ENCODE data around the gene IFT88.
"Not testable (repeated sequence)": the region's sequence is repeated elsewhere in the genome, so short reads cannot be mapped to it uniquely, and the experiment has no call there.

IFT88 gene

DNA sequence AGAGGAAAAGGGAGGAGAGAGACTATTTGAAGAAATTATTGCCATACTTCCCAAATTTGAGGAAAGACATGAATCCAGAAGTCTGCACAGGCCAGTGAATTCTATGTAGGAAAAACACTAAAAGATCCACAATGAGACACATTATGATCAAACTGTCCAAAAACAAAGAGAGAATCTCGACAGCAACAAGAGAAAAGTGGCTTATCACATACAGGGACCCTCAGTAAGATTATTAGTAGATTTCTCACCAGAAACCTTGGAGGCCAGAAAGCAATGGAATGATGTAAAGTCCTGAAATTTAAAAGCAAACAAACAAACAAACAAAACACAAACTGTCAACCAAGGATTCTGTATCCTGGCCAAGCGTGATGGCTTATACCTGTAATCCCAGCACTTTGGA, 80.8 kb downstream of the IFT88 start:
- no peak for DNase-seq

DNA sequence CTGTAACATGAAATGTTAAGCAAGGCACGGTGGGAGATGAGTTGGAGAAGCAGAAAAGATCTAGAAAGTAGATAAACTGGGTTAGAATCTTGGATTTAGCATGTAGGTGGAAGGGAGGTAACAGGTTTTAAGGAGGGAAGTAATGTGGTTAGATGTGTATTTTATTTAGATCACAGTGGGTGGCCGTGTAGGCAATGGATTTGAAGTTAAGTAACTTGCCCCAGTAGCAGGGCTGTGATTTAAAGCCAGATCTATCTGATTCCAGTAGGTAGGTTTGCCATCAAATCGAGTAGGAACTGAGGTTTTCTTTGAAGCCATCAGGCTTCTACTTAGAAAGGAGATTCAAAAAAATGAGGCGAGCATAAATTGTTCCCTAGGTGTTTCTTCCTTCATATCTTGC, 86.0 kb downstream of the IFT88 start:
- DNase-seq = no peak

DNA sequence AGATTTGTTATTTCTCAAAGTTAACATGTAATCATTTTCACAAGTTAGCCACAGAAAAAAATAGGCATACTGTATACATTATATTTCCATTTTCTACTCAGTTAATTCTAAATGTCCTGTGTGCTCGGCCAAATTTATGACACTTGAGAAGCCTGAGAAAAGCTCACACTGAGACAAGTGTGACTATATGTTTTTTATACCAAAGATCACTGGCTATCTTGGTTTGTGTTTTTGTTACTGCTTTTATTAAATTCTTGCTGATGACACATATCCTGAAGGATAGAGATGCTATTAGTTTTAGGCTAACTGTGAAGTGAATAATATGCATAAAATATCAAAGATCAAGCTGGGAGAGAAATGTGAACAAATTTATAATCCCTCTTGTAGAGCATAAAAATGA, 87.2 kb downstream of the IFT88 start:
- no peak for DNase-seq

DNA sequence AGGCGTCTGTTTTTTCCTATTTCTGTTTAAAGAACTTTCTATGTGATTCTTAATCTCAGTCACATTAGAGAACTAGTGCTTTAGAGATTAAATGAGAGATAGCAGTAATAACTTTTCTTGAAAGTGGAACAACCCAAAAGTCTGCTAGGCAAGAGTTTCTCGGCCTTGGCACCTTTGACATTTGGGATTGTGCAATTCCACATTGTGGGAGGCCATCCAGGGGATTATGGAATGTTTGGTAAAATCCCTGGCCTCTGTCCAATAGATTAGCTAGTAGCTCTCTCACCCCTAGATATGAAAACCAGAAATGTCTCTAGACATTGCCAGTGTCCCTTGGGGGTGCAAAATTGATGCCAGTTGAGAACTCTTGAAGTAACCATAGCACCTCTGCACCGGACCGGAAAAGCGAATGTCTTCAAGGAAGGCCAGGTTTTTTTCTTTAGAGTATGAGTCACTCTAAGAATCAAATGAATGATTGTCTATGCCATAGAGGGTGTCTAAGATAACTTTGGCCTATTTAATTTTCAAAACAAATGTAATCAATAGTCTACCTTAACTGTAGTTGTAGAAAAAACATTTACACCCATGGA, 91.6 kb downstream of the IFT88 start:
- no peak for DNase-seq

DNA sequence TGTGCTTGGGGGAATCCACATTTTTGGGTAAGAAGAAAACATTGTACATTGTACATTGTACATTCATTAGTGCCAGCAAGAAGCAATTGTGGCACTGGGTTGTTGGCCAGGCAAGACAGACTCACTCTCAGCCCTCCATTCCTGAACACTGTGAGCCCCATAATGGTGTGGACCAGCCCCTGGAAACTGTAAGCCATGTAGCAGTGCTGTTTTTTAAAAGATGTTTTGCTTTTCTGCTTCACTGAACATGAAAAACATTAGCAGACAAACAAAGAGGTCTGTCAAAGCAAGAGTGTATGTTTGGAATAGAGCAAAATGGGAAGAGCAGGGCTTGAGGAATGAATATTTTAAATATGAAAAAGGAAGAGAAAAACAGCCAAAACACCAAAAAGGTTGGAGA, 97.4 kb downstream of the IFT88 start:
- no peak for DNase-seq

DNA sequence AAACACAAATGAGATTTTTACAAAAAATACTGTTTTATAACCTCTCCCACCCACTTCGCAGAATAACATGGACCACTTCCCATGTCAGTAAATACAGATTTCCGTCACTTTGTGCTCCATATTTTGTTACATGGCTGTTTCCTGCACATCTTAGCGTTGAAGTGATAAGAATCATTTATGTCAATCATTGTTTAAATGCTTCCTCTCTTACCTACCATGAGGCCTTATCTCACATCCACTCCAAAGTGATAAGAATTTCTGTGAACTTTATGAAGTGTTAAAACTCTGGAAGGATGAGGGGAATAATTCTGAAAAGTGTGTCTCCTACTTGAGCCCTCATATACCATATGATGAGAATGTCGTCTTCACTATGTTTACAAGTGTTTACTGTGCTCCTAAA, 100.0 kb downstream of the IFT88 start:
- no peak for DNase-seq

DNA sequence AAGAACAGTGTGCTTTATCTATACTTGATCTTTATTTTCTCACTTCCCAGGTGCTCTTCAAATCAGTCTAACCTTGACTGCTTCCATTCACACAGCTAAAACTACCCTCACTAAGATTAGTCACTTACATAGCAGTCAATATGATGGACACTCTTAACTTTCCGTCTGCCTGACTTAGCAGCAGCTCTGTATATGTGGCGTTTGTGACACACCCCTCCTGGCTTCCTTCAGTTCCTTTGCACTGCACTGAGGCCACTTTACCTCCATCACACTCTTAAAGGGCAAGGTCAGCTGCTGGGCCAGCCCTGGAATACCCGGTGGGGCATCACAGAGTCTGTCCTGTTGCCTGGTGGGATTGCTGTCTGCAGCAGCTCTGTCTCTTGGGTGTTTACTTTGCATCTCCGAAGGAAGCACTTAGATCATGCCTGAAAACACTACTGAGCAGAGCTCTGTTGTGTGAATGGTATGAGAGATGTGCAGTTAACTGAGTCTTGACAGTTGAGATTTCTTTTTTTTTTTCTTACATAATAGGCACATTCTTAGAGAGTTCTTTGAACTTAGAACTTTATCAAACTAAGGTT, 101.0 kb downstream of the IFT88 start:
- no peak for DNase-seq

DNA sequence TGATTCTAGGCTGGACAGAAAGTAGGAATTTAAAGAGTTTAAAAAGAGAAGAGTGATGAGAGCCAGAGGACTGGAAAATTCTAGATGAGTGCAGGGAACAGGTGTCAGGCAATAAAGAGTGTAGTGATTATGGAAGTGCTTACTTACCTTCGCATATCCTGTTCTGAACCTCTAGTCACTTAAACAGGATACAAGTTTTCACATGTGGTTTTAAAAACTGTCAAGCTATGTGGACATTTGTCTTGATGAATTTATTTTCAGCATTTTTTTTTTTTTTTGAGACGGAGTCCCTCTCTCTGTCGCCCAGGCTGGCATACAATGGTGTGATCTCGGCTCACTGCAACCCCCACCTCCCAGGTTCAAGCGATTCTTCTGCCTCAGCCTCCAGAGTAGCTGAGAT, 102.2 kb downstream of the IFT88 start:
- no peak for DNase-seq

DNA sequence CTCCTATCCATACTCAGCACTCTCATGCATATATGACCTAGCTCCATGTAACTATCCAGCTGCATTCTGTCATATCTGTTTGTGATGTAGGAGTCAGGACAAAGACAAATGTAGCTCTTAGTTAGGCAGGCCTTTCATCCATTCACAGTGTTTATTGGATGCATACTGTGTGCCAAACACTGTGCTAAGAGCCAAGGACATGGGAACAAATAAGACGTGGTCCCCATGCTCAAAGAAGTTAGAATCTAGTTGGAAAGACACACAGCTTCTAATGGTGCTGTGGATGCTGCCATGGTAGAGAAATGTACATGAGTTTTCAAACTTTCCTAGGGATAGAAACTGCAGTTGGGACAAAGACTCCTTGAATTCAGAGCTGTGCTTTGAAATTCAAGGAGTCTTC, 104.8 kb downstream of the IFT88 start:
- no peak for DNase-seq

DNA sequence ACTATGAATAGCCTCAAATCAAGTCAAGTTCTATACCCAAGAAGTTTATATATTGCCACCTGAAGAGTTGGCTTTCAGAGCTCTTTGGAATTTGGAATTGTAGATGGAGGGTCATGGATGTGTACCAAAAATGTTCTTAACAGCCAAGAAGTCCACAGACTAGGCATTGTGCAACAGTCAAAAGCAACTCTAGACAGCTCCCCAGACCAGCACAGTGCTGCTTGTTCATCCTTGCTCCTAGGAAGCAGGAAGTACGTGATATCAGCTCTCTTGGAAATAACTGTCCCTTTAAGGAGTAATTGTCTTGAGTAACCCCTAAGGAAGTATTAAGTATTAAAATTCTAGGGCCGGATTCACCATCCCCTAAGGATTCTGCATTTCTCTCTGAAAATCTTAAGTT, 105.8 kb downstream of the IFT88 start:
- no peak for DNase-seq

DNA sequence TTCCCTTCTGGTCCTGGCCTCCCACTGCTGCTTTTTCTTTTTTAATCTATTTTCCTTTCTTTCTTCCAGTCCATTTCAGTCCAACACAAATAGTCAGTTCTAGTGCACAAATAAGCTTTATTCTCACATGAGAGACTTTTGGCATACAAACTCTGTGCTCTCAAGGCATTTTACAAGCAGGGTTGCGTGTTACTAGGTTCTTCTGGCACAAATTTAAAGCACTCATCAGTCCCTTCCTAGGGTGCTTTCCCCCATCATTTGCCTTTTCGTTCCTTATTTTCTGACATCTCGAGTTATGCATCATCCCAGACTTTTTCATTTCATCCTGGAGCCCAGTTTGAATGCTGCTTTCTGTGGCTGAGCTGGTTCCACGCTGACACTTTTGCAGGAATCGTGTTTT, 106.8 kb downstream of the IFT88 start:
- DNase-seq = no peak

DNA sequence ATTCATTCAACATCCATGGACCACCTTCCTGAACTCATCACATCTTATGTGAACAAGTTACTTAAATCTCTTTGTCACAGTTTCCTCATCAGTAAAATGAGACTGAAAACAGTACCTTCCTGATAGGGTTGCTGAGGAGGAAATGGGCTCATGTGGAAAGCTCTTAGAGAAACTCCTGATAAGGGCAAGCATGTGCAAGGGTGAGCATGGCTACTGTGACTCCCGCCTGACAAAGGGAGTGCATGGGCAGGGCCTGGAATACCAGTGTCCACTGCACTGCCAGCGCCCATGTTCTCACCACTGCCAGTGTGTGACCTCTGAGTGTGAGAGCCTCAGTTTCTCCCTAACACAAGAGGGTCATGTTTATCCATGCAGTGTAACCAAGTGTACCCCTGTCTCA, 109.3 kb downstream of the IFT88 start:
- DNase-seq = no peak

DNA sequence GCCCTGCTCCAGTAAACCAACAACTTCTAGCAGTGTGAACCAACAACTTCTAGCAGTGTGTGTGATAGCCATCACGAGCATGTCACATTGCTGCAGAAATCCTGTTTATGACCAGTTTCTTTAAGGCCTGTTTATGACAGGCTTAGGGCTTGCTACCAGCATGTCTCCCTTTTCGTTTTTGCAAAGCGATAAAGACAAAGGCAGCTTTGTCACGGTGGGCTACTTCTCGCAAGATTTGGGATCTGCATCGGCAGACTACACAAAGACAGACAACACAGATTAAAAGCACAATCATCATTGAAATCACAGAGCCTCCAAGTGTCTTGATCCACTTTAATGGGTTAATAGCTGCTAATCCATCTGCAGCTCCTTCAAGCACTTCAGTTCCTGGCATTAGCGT, 111.6 kb downstream of the IFT88 start:
- not testable (repeated sequence) for DNase-seq

DNA sequence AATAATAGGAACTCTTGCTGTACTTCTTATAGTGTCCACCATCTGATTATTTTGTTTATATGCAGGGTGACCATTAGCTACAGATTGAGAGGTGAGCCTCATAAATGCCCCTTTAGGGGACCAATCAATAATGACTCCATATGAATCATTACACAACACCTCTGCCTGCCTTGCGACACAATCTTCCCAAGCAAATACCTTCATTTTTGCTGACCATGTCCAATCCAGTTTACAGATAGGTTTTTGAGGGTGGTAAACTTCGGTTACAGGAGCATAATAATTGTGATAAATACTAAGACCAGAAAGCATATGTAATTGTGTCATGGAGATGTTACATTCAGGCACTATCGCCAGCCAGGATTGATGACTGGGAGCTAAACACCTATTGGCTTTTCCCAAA, 112.9 kb downstream of the IFT88 start:
- no peak for DNase-seq

DNA sequence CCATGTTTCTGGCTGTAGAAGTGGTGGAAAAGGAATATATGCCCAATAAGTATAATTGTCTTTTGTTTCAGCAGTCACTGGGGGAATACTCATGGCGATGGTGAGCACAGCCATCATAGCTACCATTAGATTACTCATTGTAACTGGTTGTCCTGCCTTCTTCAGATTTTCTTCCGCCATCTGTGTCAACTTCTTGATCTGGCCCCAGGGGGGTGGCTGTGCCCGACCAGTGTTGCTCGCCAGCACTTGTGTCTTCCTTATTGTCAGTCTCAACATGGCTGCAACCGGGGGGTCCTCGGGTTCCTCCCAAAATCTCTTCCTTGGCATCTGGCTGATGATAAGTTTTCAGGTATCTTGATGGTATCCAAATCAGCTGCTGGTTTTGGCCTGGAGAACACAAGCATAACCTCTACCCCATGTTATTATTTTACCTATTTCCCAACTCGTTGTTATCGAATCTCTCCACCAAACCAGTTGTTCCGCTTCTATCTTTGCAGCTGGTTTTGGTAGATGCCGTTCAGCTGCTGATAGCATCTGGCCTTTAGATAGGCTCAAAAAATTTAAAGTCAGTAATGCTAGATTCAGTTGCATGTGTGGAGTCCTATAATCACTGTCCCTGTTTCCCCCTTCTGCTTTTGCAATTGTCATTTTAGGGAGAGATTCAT, 113.6 kb downstream of the IFT88 start:
- no peak for DNase-seq

DNA sequence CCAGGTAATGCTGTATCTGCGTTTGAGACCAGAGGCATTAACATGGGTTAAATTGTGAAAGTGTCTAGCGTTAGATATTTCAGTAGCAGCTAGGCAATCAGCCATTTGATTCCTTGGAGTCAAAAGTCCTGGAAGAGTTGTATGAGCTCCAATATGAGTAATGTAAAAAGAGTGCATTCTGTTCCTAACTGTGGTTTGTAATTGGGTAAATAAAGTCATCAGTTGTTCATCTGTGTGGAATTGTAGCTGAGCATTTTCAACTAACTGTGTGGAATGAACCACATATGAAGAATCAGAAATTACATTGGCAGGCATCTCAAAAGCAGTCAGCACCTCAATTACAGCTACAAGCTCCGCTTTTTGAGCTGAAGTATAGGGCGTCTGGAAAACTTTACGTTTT, 114.5 kb downstream of the IFT88 start:
- not testable (repeated sequence) for DNase-seq

DNA sequence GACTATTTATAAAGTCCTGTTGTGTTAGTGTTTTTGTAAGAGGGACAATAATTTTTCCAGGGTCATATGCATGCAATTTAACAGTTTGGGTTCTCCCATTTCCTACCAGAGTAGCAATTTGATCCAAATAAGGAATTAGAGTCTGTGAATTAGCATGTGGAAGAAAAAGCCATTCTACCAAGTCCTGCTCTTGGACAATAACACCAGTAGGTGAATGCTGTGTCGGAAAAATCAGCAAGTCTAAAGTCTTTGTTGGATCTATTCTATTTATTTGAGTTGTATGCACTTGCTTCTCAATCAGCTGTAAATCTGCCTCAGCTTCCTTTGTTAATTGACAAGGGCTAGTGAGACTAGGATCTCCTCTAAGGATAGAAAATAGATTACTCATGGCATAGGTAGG, 115.1 kb downstream of the IFT88 start:
- DNase-seq = no peak

DNA sequence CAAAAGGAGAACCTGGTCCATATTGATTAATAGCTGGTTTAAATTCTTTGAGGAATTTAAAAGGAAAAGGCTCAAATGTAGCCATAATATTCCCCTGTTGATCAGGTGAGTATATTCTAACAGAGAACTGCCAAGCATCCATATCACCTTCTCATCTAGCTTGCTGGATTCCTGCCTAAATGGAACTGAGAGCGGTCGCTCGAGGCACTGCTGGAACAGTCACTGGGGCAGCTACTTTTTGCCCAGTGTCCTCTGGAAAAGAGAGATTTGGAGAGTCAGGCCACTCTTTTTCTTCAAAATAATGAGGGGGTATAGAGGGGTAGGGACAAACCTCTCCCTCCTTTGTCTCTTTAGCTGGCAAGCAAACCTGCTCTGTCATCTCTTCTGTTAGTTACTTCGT, 117.1 kb downstream of the IFT88 start:
- DNase-seq = no peak

DNA sequence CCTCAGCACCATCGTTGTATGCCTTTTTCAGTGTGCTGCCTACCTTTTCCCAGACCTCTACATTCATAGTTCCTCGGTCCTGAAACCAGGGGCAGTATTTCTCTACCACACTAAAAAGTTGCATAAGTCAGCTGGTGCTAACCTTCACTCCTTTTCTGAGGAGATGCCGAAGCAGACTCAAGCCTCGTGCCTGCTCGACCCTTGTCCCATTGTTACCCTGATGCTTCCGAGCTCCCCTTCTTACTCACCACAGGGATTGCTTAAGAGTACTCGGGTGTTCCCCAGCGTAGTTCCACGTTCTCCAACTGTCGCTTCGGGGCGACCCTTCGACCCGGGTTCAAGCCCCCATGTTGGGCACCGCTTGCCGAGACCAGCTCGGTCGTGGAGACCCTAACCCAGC, 117.6 kb downstream of the IFT88 start:
- DNase-seq = no peak

DNA sequence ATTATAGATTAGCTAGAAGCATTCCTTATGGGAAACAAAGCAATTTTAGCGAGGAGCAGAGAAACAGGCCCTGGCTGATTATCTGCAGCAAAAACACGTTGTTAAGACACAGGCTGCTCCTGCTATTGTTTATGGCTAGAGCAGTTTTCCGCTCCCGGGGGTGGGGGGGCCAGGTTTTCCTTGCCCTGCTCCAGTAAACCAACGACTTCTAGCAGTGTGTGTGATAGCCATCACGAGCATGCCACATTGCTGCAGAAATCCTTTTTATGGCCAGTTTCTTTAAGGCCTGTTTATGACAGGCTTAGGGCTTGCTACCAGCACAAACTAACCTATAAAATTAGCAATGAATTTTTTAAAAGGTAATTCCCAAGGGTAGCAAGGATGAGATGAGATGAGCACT, 118.1 kb downstream of the IFT88 start:
- no peak for DNase-seq

DNA sequence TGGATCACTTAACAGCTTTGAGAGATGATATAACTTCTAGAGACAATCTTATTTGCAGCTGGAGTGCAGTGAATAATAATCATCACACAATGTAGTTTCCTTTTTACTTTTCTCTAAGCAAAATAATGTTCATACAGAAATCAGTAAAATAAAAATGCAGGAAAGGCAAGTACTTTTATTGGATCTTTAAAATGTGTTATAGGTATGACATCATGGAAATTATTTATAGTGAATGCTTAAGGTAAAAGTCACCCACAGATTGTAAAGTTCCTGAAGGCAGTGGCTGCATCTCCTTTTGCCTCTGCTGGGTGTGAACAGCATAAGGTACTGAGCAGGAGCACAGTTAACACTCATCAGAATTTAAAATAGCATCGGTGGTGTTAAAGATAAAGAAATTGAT, 119.2 kb downstream of the IFT88 start:
- DNase-seq = no peak

DNA sequence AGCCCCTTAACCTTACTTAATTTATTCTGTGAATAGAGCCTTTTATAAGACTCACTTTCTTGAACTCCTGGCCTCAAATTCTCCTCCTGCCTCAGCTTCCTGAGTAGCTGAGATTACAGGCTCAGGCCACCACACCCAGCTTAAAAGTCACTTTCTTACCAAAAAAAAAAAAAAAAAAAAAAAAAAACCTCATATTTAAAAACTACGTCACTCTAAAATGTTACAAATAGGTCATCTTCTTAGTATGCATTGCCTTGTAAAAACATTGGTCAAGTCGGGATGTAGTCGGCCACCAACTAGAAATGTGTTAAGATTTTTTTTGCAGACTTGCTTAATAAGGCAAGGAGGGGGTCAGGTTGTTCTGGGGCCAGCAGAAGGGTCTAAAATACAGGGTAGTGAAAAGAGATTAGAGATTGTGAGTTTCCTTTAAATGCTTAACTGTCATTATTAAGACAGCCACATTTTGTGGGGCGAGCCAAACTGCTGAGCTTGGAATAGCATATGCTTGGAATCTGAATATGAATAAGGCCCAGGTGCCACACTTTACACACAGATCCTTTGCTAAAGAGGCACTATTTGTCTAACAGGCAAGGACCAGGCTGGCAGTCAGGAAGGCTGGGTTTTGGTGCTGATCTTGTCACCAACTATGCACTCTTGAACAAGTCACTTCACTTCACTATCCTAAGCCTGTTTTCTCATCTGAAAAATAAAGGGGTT, 120.1 kb downstream of the IFT88 start:
- no peak for DNase-seq

DNA sequence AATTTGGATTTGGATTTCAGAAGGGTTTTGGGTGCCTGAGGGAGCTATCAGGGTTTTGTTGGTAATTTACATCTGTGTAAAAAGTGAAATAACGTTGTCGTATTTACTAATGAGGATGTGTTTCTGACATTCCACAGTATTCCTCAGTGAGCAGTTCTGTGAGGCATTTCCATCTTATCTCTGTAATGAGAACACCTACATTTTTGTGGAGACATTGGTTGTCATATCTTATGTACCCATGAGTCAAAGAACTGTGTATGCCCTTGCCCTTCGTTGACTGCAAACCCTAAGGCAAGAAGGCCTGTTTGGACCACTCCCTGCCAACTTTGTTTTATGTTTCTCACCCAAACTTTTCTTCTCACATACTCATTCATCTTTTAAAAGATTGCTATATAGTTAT, 122.3 kb downstream of the IFT88 start:
- DNase-seq = no peak

DNA sequence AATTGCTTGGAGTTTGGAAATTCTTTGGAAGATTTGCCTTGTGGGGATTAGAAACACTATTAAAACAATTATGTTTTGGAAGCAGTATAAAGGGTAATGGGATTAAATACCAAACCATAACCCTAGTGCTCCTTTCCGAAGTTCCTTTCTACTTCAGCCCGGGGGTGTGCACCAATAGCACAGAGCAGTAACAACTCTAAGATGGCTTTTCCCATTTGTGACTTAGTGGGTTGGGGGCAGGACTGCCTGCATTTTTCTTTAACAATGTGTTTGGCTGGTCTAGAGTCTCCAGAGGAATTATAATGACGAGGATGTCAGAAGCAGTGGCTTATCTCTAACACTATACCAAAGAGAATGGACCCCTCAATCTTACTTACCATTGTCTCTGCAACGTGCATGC, 124.7 kb downstream of the IFT88 start:
- no peak for DNase-seq

Measured in stimulated activated CD4-positive, alpha-beta T cell treated with anti-CD3 and anti-CD28 coated beads, Interleukin-4, amount 100 ng/mL, for 24 hours (primary cell).